ENCODE measurements around the gene HDX.

GRCh38 chrX:84441143-84441542 lies 61.1 kb downstream of the HDX start:
- TF ChIP-seq CTCF (IDR thresholded peaks at IDR 0.05), result no peak
- no peak for TF ChIP-seq POLR2A (IDR thresholded peaks at IDR 0.05)
